ENCODE data around the gene DPYSL3. TPM values are rescaled to one million over a fixed set of nuclear protein-coding genes. Genes with fewer than 3 reads are reported as not detected.
"Not testable (repeated sequence)": the region's sequence is repeated elsewhere in the genome, so short reads cannot be mapped to it uniquely, and the experiment has no call there.

Gene DPYSL3
- total RNA-seq, result under 1 TPM; 0.06 to 0.25 TPM
- not detected for polyA plus RNA-seq

- Histone ChIP-seq H3K4me1 (ENCODE audit: insufficient read depth, low read length) (no peaks in the 10 kb centered on the region), H3K9me3 (ENCODE audit: control insufficient read depth in 1 of 2, low read length in 2 of 2) (no peaks in the 10 kb centered on the region), H3K36me3 (ENCODE audit: insufficient read depth, low read length) (no peaks in the 10 kb centered on the region), H3K27ac (ENCODE audit: low read depth, low read length) (no peak within 1 kb of the TSS), H3K27me3 (ENCODE audit: insufficient read depth, low read length) (no peaks in the 10 kb centered on the region), H3K4me3 (ENCODE audit: low read length in 2 of 2) (no peak within 1 kb of the TSS)
- H3K27me3 Mint-ChIP-seq, result peaks cover 24 to 25% of the 10 kb centered on the region in 2 donors
- H3K4me1 Mint-ChIP-seq, result peaks cover 0 to 10% (median 7%) of the 10 kb centered on the region in 4 donors
- no peak within 1 kb of the TSS for H3K27ac Mint-ChIP-seq
- peaks cover 0 to 10% (median 4%) of the 10 kb centered on the region in 8 donors for H3K9me3 Mint-ChIP-seq
- DNase-seq, result no peak
- H3K4me3 Mint-ChIP-seq, result peak within 1 kb of the TSS in 1 of 8 donors; percentile 15
- no peaks in the 10 kb centered on the region for H3K36me3 Mint-ChIP-seq
- ChIA-PET CTCF (ENCODE audit: partially characterized antibody) (no interaction called here), POLR2A (ENCODE audit: partially characterized antibody) (no interaction called here)
- intact Hi-C loops (cut with micrococcal nuclease), result no loop called here
Measured at GRCh38 chr5:147509710-147510651, at the start of gene DPYSL3. DPYSL3 (minus strand) TSS chr5:147510068; CDS start chr5:147509858, 210 bp downstream.

GRCh38 chr5:147558826-147559225 is 49.0 kb upstream of the DPYSL3 start:
- no peaks in the 10 kb centered on the region for H3K27me3 ChIP-seq (ENCODE audit: insufficient read depth, low read length)

DNA sequence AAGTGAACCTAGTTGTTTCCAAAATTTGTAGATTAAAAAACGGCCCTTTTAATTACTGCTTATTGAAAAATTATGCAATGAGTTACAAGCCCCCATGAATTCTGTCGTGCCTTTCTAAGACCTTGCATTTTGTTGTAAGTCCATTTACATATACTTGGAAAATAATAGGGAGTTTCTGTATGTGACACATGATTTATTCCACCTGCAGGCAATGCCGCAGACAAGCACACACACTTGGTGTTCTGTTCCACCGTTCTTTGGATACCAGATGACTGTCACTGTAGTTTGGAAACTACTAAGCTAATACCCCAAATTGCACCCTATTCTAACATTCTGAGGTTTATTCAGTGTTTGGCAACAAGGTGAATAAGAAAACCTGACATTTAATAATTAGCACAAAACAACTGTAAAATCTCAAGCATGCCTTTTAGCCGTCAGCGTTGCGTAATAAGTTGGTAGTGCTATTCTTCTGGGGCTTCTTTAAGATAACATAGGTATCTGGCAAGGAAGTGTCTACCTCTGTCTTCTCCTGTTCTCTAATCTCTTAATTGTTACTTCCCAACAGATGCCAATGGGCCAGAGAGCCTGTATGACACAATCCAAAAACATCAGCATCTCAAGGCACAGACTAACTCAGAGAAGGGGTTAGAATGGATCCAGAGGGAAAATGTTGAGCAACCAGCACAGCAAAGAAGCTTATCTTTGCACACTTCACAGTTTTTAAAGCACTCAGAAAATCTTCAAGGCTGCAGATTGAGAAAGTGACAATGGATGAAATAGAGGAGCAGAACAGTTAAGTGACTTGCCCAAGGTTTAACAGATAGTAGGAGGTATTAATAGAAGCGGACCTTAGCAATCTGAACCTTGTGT is 48.2 kb upstream of the DPYSL3 start:
- H3K4me1 ChIP-seq (ENCODE audit: insufficient read depth, low read length), result no peaks in the 10 kb centered on the region
- H3K27me3 Mint-ChIP-seq, result no peaks in the 10 kb centered on the region
- H3K36me3 ChIP-seq (ENCODE audit: insufficient read depth, low read length), result no peaks in the 10 kb centered on the region
- H3K27ac ChIP-seq (ENCODE audit: low read depth, low read length), result no peak overlapping the region
- no peak overlapping the region for H3K4me3 Mint-ChIP-seq
- H3K4me1 Mint-ChIP-seq, result no peaks in the 10 kb centered on the region
- intact Hi-C loops (cut with micrococcal nuclease), result no loop called here
- no peak overlapping the region for H3K27ac Mint-ChIP-seq
- no peaks in the 10 kb centered on the region for H3K27me3 ChIP-seq (ENCODE audit: insufficient read depth, low read length)
- no peaks in the 10 kb centered on the region for H3K36me3 Mint-ChIP-seq
- no peaks in the 10 kb centered on the region for H3K9me3 ChIP-seq (ENCODE audit: control insufficient read depth in 1 of 2, low read length in 2 of 2)
- no peak for DNase-seq
- ChIA-PET POLR2A (ENCODE audit: partially characterized antibody) (no interaction called here), CTCF (ENCODE audit: partially characterized antibody) (no interaction called here)
- no peak overlapping the region for H3K4me3 ChIP-seq (ENCODE audit: low read length in 2 of 2)
- no peaks in the 10 kb centered on the region for H3K9me3 Mint-ChIP-seq

More at GRCh38 chr5:147558826-147559225, 49.0 kb upstream of the DPYSL3 start:
- H3K9me3 Mint-ChIP-seq, result no peaks in the 10 kb centered on the region
- no peaks in the 10 kb centered on the region for H3K27me3 Mint-ChIP-seq
- H3K27ac Mint-ChIP-seq, result no peak overlapping the region
- ChIA-PET CTCF (ENCODE audit: partially characterized antibody) (no interaction called here), POLR2A (ENCODE audit: partially characterized antibody) (no interaction called here)
- H3K4me1 Mint-ChIP-seq, result no peaks in the 10 kb centered on the region
- no peaks in the 10 kb centered on the region for H3K36me3 Mint-ChIP-seq
- Histone ChIP-seq H3K4me1 (ENCODE audit: insufficient read depth, low read length) (no peaks in the 10 kb centered on the region), H3K36me3 (ENCODE audit: insufficient read depth, low read length) (no peaks in the 10 kb centered on the region), H3K9me3 (ENCODE audit: control insufficient read depth in 1 of 2, low read length in 2 of 2) (no peaks in the 10 kb centered on the region), H3K27ac (ENCODE audit: low read depth, low read length) (no peak overlapping the region), H3K4me3 (ENCODE audit: low read length in 2 of 2) (no peak overlapping the region)
- no peak for DNase-seq
- H3K4me3 Mint-ChIP-seq, result no peak overlapping the region
- intact Hi-C loops (cut with micrococcal nuclease), result no loop called here

DNA sequence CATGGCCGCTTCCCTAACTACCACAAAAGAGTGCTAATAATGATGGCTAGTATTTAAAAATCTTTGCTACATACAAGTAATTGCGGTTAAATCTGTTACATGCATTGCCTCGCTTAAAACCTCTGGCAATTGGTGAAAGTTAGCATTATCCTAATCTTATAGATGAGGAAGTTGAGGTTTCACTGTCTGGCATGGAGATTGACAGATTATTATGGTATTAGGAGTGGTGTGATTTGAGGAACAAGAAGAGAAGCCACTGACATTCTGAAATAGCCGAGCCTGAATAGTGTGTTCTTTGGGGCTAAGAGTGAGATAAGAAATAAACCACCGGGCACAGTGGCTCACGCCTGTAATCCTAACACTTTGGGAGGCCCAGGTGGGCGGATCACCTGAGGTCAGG is 45.3 kb upstream of the DPYSL3 start:
- no peaks in the 10 kb centered on the region for H3K4me1 Mint-ChIP-seq
- Histone ChIP-seq H3K27ac (ENCODE audit: low read depth, low read length) (no peak overlapping the region), H3K4me1 (ENCODE audit: insufficient read depth, low read length) (no peaks in the 10 kb centered on the region), H3K9me3 (ENCODE audit: control insufficient read depth in 1 of 2, low read length in 2 of 2) (no peaks in the 10 kb centered on the region), H3K4me3 (ENCODE audit: low read length in 2 of 2) (no peak overlapping the region), H3K27me3 (ENCODE audit: insufficient read depth, low read length) (no peaks in the 10 kb centered on the region), H3K36me3 (ENCODE audit: insufficient read depth, low read length) (no peaks in the 10 kb centered on the region)
- no peak for DNase-seq
- H3K27me3 Mint-ChIP-seq, result no peaks in the 10 kb centered on the region
- ChIA-PET POLR2A (ENCODE audit: partially characterized antibody) (no interaction called here), CTCF (ENCODE audit: partially characterized antibody) (no interaction called here)
- peaks cover 0 to 4% (median 0%) of the 10 kb centered on the region in 8 donors for H3K9me3 Mint-ChIP-seq
- H3K4me3 Mint-ChIP-seq, result no peak overlapping the region
- no peaks in the 10 kb centered on the region for H3K36me3 Mint-ChIP-seq
- H3K27ac Mint-ChIP-seq, result no peak overlapping the region
- intact Hi-C loops (cut with micrococcal nuclease), result no loop called here

DNA sequence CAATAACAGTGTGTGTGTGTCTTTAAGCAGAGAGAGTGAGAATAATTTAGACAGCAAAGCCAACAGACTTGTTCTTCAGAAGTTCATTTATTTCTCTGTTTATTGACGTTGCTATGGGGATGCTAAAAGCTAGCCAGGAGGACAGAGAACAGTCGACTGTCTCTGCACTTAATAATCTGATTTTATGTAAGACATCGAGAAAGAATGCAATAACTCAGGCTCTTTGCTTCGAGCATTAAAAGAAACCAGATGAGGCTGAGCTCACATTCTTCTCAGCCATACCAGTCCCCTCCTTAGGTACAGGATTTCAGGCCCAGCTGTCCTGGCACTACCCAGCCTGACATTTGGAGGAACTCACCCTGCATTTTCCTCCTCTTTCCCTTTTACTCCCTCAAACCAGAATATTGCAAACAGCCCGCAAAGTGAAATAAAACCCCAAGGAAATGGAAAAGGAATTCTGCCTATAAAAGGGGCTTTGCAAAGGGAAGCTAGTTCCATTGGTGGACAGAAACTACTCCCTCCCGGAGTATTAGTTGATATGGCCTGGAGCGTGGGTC is 44.5 kb upstream of the DPYSL3 start:
- Histone ChIP-seq H3K36me3 (ENCODE audit: insufficient read depth, low read length) (no peaks in the 10 kb centered on the region), H3K4me1 (ENCODE audit: insufficient read depth, low read length) (no peaks in the 10 kb centered on the region), H3K27ac (ENCODE audit: low read depth, low read length) (no peak overlapping the region), H3K9me3 (ENCODE audit: control insufficient read depth in 1 of 2, low read length in 2 of 2) (no peaks in the 10 kb centered on the region), H3K4me3 (ENCODE audit: low read length in 2 of 2) (no peak overlapping the region), H3K27me3 (ENCODE audit: insufficient read depth, low read length) (no peaks in the 10 kb centered on the region)
- no peak overlapping the region for H3K27ac Mint-ChIP-seq
- no peak overlapping the region for H3K4me3 Mint-ChIP-seq
- no peak for DNase-seq
- intact Hi-C loops (cut with micrococcal nuclease), result no loop called here
- H3K36me3 Mint-ChIP-seq, result no peaks in the 10 kb centered on the region
- ChIA-PET CTCF (ENCODE audit: partially characterized antibody) (no interaction called here), POLR2A (ENCODE audit: partially characterized antibody) (no interaction called here)
- H3K9me3 Mint-ChIP-seq, result peaks cover 0 to 5% (median 3%) of the 10 kb centered on the region in 8 donors
- H3K27me3 Mint-ChIP-seq, result peaks cover 0 to 1% of the 10 kb centered on the region in 2 donors
- no peaks in the 10 kb centered on the region for H3K4me1 Mint-ChIP-seq

DNA sequence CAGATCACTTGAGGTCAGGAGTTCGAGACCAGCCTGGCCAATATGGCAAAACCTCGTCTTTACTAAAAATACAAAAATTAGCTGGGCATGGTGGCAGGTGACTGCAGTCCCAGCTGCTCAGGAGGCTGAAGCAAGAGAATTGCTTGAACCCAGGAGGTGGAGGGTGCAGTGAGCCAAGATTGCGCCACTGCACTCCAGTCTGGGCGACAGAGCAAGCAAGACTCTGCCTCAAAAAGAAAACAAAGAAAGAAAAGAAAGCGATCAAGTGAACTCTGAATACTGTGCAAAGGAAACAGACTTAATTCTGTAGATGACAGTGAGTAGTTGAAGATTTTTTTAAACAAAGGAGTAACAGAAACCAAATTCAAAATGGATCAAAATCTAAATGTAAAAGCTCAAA is 43.9 kb upstream of the DPYSL3 start:
- H3K9me3 ChIP-seq (ENCODE audit: control insufficient read depth in 1 of 2, low read length in 2 of 2); H3K4me1 ChIP-seq (ENCODE audit: insufficient read depth, low read length); H3K27ac ChIP-seq (ENCODE audit: low read depth, low read length); CTCF ChIA-PET (ENCODE audit: partially characterized antibody); H3K4me1 Mint-ChIP-seq; H3K27me3 Mint-ChIP-seq; H3K4me3 ChIP-seq (ENCODE audit: low read length in 2 of 2); H3K36me3 Mint-ChIP-seq; intact Hi-C loops (cut with micrococcal nuclease); H3K4me3 Mint-ChIP-seq; H3K27ac Mint-ChIP-seq; DNase-seq; H3K27me3 ChIP-seq (ENCODE audit: insufficient read depth, low read length); POLR2A ChIA-PET (ENCODE audit: partially characterized antibody); H3K9me3 Mint-ChIP-seq; H3K36me3 ChIP-seq (ENCODE audit: insufficient read depth, low read length): not testable (repeated sequence)

- intact Hi-C loops (cut with micrococcal nuclease), result no loop called here
Measured at GRCh38 chr5:147552897-147553296, 43.0 kb upstream of the DPYSL3 start.

More at GRCh38 chr5:147552897-147553296, 43.0 kb upstream of the DPYSL3 start:
- Histone ChIP-seq H3K4me3 (ENCODE audit: low read length in 2 of 2) (no peak overlapping the region), H3K27me3 (ENCODE audit: insufficient read depth, low read length) (no peaks in the 10 kb centered on the region), H3K27ac (ENCODE audit: low read depth, low read length) (no peak overlapping the region), H3K4me1 (ENCODE audit: insufficient read depth, low read length) (no peaks in the 10 kb centered on the region), H3K9me3 (ENCODE audit: control insufficient read depth in 1 of 2, low read length in 2 of 2) (no peaks in the 10 kb centered on the region), H3K36me3 (ENCODE audit: insufficient read depth, low read length) (no peaks in the 10 kb centered on the region)
- ChIA-PET CTCF (ENCODE audit: partially characterized antibody) (no interaction called here), POLR2A (ENCODE audit: partially characterized antibody) (no interaction called here)
- Mint-ChIP-seq H3K36me3 (no peaks in the 10 kb centered on the region), H3K9me3 (peaks cover 0 to 6% (median 4%) of the 10 kb centered on the region in 8 donors), H3K4me1 (no peaks in the 10 kb centered on the region), H3K27ac (no peak overlapping the region), H3K27me3 (peaks cover 0 to 1% of the 10 kb centered on the region in 2 donors), H3K4me3 (no peak overlapping the region)
- DNase-seq, result no peak

All from CD4-positive, alpha-beta memory T cell (primary cell).